AG04449 (cell line): ENCODE measurements around the gene SLC35F6.

ENCODE experiments used
- CTCF ChIA-PET: fragments of 350-600 bp; formaldehyde crosslinking; extraction: SDS; loops from one replicate; lab custom pipeline; 2021; ENCODE audit warnings: antibody characterized with exemption; lab: Yijun Ruan, JAX
- POLR2A ChIA-PET: fragments of 400-600, 350-600 bp; formaldehyde crosslinking; extraction: SDS; loops from one replicate; lab custom pipeline; 2020; ENCODE audit warnings: antibody characterized with exemption, inconsistent platforms; lab: Yijun Ruan, JAX
- DNase-seq: peaks from one replicate; pipeline ENCODE4 v3.0.0-alpha.2; 2010; ENCODE audit warnings: low read depth, low spot score
- H3K4me3 ChIP-seq: 2 replicates; pipeline ENCODE4 v1.5.1; 2011; ENCODE audit warnings: low read depth, mild to moderate bottlenecking, control low read depth, low read length
- CTCF ChIP-seq: IDR thresholded peaks from one replicate; pipeline ENCODE4 v1.5.1; 2011; ENCODE audit warnings: mild to moderate bottlenecking, moderate library complexity, low read length, control low read depth, inconsistent platforms; ENCODE audit not compliant: insufficient read depth; ENCODE audit errors: missing control alignments

Gene SLC35F6

GRCh38 chr2:26733413-26733812 is 30.7 kb upstream of the SLC35F6 start:
- no peak for DNase-seq
- H3K4me3 ChIP-seq: no peak overlapping the region
- ChIA-PET POLR2A (no interaction called here), CTCF (interaction anchor here (1.3 to 22.6 kb wide), 3 partner anchors 13 to 123 kb away, joined by 5 to 698 read pairs (median 76); no protein-coding TSS in a partner anchor)
- no peak for TF ChIP-seq CTCF

- CTCF ChIA-PET: interaction anchor here (2.0 to 22.6 kb wide), 3 partner anchors 12 to 157 kb away, joined by 7 to 698 read pairs (median 76); no protein-coding TSS in a partner anchor
Measured at GRCh38 chr2:26735097-26735496, 29.0 kb upstream of the SLC35F6 start.

GRCh38 chr2:26735883-26736588 is 28.0 kb upstream of the SLC35F6 start:
- DNase-seq: no peak
- no peak overlapping the region for H3K4me3 ChIP-seq
- POLR2A ChIA-PET: no interaction called here
- no peak for TF ChIP-seq CTCF
- CTCF ChIA-PET: interaction anchor here (2.0 to 22.6 kb wide), 3 partner anchors 11 to 158 kb away, joined by 7 to 698 read pairs (median 76); no protein-coding TSS in a partner anchor

More at GRCh38 chr2:26735097-26735496, 29.0 kb upstream of the SLC35F6 start:
- H3K4me3 ChIP-seq: no peak overlapping the region
- POLR2A ChIA-PET: interaction anchor here (0.5 kb wide), 1 partner anchor 10 kb away, joined by 4 read pairs; no protein-coding TSS in a partner anchor
- peak; percentile 54 for DNase-seq
- TF ChIP-seq CTCF: no peak

- ChIA-PET CTCF (interaction anchor here (0.8 to 22.6 kb wide), 3 partner anchors 10 to 127 kb away, joined by 3 to 698 read pairs (median 76); no protein-coding TSS in a partner anchor), POLR2A (no interaction called here)
- H3K4me3 ChIP-seq: no peak overlapping the region
- DNase-seq: no peak
- TF ChIP-seq CTCF: no peak
Measured at GRCh38 chr2:26737221-26737620, 26.9 kb upstream of the SLC35F6 start.

- no peak overlapping the region for H3K4me3 ChIP-seq
- ChIA-PET POLR2A (no interaction called here), CTCF (interaction anchor here (22.6 kb wide), 1 partner anchor 128 kb away, joined by 698 read pairs; no protein-coding TSS in a partner anchor)
- DNase-seq: no peak
- TF ChIP-seq CTCF: no peak
Measured at GRCh38 chr2:26738481-26738880, 25.6 kb upstream of the SLC35F6 start.

GRCh38 chr2:26739514-26739913 is 24.6 kb upstream of the SLC35F6 start:
- H3K4me3 ChIP-seq: no peak overlapping the region
- POLR2A ChIA-PET: no interaction called here
- no peak for DNase-seq
- CTCF ChIA-PET: interaction anchor here (0.6 to 22.6 kb wide), 6 partner anchors 9 to 160 kb away, joined by 3 to 698 read pairs (median 6); no protein-coding TSS in a partner anchor
- TF ChIP-seq CTCF: no peak
